ENCODE results near the gene HS1BP3. TPM values are rescaled to one million over a fixed set of nuclear protein-coding genes. Genes with fewer than 3 reads are reported as not detected.

Gene HS1BP3
- total RNA-seq, 4 donors from 2014 or later: 16.6 to 26.9 (median 19.4) TPM

GRCh38 chr2:20626392-20626697 lies 24.6 kb downstream of the HS1BP3 start:
- Histone ChIP-seq H3K36me3 (peaks cover 0 to 14% of the 10 kb centered on the region in 2 donors), H3K27ac (peak overlapping the region; percentile 68 to 93 (median 82)), H3K27me3 (no peaks in the 10 kb centered on the region), H3K4me3 (no peak overlapping the region), H3K9me3 (no peaks in the 10 kb centered on the region), H3K4me1 (peaks cover 39 to 52% of the 10 kb centered on the region in 2 donors)
- no peak for TF ChIP-seq POLR2A (IDR thresholded peaks at IDR 0.05)
- DNase-seq (no peak), ATAC-seq (no peak)
- in situ Hi-C loops (cut with MboI; ENCODE audit: low sequenced_read_pairs in 4 of 4): loop anchor here in 1 of 4 donors (25.0 kb wide), 1 partner anchor 564 kb away; the partner anchor contains the start of gene LAPTM4A
- intact Hi-C loops (cut with DNase I; ENCODE audit: low total_unique reads): no loop called here

GRCh38 chr2:20625491-20626391 lies 25.2 kb downstream of the HS1BP3 start:
- peak in 1 of 2 donors; percentile 39 for DNase-seq
- Histone ChIP-seq H3K27me3 (no peaks in the 10 kb centered on the region), H3K4me1 (peaks cover 39 to 55% of the 10 kb centered on the region in 2 donors), H3K27ac (peak overlapping the region; percentile 68 to 93 (median 82)), H3K9me3 (no peaks in the 10 kb centered on the region), H3K4me3 (no peak overlapping the region), H3K36me3 (peaks cover 0 to 18% of the 10 kb centered on the region in 2 donors)
- in situ Hi-C loops (cut with MboI; ENCODE audit: low sequenced_read_pairs in 4 of 4): loop anchor here in 1 of 4 donors (25.0 kb wide), 1 partner anchor 563 kb away; the partner anchor contains the start of gene LAPTM4A
- ATAC-seq: peak in 1 of 2 donors; percentile 9
- intact Hi-C loops (cut with DNase I; ENCODE audit: low total_unique reads): no loop called here
- TF ChIP-seq POLR2A (IDR thresholded peaks at IDR 0.05) (peak in 1 of 2 donors; percentile 11), CTCF (IDR thresholded peaks at IDR 0.05 in 4 of 5, conservative IDR thresholded peaks at IDR 0.05 in 1 of 5) (peak in 3 of 5 experiments; percentile 24 to 35 (median 31))

GRCh38 chr2:20624884-20625485 lies 25.9 kb downstream of the HS1BP3 start:
- no peak for DNase-seq
- no peaks in the 10 kb centered on the region for H3K27me3 ChIP-seq
- no peak overlapping the region for H3K4me3 ChIP-seq
- H3K4me1 ChIP-seq: peaks cover 39 to 57% of the 10 kb centered on the region in 2 donors
- no peaks in the 10 kb centered on the region for H3K9me3 ChIP-seq
- in situ Hi-C loops (cut with MboI; ENCODE audit: low sequenced_read_pairs in 4 of 4) (loop anchor here in 1 of 4 donors (25.0 kb wide), 1 partner anchor 563 kb away; the partner anchor contains the start of gene LAPTM4A), intact Hi-C loops (cut with DNase I; ENCODE audit: low total_unique reads) (no loop called here)
- H3K36me3 ChIP-seq: peaks cover 0 to 22% of the 10 kb centered on the region in 2 donors
- peak overlapping the region; percentile 68 to 93 (median 82) for H3K27ac ChIP-seq
- no peak for ATAC-seq
- TF ChIP-seq POLR2A (IDR thresholded peaks at IDR 0.05) (no peak), CTCF (IDR thresholded peaks at IDR 0.05 in 4 of 5, conservative IDR thresholded peaks at IDR 0.05 in 1 of 5) (no peak)

- peak overlapping the region; percentile 68 to 93 (median 82) for H3K27ac ChIP-seq
- intact Hi-C loops (cut with DNase I; ENCODE audit: low total_unique reads): no loop called here
Observed at GRCh38 chr2:20624156-20624883, 26.6 kb downstream of the HS1BP3 start.

More at GRCh38 chr2:20624156-20624883, 26.6 kb downstream of the HS1BP3 start:
- in situ Hi-C loops (cut with MboI; ENCODE audit: low sequenced_read_pairs in 4 of 4): no loop called here
- H3K27me3 ChIP-seq: no peaks in the 10 kb centered on the region
- ATAC-seq (no peak), DNase-seq (peak in 1 of 2 donors; percentile 11)
- H3K36me3 ChIP-seq: peaks cover 0 to 22% of the 10 kb centered on the region in 2 donors
- H3K4me3 ChIP-seq: no peak overlapping the region
- no peaks in the 10 kb centered on the region for H3K9me3 ChIP-seq
- TF ChIP-seq POLR2A (IDR thresholded peaks at IDR 0.05) (no peak), CTCF (IDR thresholded peaks at IDR 0.05 in 4 of 5, conservative IDR thresholded peaks at IDR 0.05 in 1 of 5) (no peak)
- H3K4me1 ChIP-seq: peaks cover 39 to 64% of the 10 kb centered on the region in 2 donors

Measured in gastrocnemius medialis (tissue), 4 donors.